ENCODE results near the gene ABHD6.

DNA sequence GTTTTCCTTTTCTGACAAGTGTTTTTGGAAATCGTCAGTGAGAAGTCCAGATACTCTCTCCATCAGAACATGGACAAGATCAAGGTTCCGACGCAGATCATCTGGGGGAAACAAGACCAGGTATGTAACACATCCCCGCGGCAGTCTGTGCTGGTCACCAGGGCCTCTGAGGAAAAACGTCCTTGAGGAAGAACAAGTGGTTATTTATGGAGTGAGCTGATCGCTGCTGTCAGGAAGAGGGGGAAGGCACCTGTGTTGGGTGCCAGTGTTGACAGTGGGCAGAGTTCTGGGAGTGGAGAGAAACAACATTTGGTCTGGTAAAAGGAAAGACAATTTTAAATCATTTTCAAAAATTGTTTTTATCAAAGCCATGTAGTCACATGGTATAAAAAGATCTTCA, 47.7 kb downstream of the ABHD6 start:
- TF ChIP-seq, protein P1, sequence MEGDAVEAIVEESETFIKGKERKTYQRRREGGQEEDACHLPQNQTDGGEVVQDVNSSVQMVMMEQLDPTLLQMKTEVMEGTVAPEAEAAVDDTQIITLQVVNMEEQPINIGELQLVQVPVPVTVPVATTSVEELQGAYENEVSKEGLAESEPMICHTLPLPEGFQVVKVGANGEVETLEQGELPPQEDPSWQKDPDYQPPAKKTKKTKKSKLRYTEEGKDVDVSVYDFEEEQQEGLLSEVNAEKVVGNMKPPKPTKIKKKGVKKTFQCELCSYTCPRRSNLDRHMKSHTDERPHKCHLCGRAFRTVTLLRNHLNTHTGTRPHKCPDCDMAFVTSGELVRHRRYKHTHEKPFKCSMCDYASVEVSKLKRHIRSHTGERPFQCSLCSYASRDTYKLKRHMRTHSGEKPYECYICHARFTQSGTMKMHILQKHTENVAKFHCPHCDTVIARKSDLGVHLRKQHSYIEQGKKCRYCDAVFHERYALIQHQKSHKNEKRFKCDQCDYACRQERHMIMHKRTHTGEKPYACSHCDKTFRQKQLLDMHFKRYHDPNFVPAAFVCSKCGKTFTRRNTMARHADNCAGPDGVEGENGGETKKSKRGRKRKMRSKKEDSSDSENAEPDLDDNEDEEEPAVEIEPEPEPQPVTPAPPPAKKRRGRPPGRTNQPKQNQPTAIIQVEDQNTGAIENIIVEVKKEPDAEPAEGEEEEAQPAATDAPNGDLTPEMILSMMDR (IDR thresholded peaks at IDR 0.05), result no peak
- TF ChIP-seq EP300 (IDR thresholded peaks at IDR 0.05), result no peak
- TF ChIP-seq POLR2AphosphoS5 (IDR thresholded peaks at IDR 0.05), result no peak

All from upper lobe of left lung (tissue), 4 donors.